K562 (cell line): ENCODE results near the gene RGS9. TPM values are rescaled to one million over a fixed set of nuclear protein-coding genes. Genes with fewer than 3 reads are reported as not detected.

ENCODE experiments used
- ATAC-seq: fragments of 200-7000 bp; cut with Tn5 transposase; 3 replicates; pipeline ENCODE4 v1.9.1; 2020; ENCODE audit warnings: moderate library complexity
- BruUV-seq: library from RNA; stranded (reverse); fragments of 400-500 nt; replicated peaks from 2 replicates; lab custom pipeline; 2021; lab: Mats Ljungman, UMichigan
- CTCF ChIA-PET: fragments of 300-600 bp; formaldehyde crosslinking; extraction: SDS; loops from one replicate; lab custom pipeline; 2021; ENCODE audit warnings: low intra/inter-chr PET ratio; lab: Yijun Ruan, JAX
- POLR2A ChIA-PET: fragments of 300-600, 350-650 bp; sonication (Branson Sonifier 250); formaldehyde crosslinking; extraction: SDS; loops from one replicate; lab custom pipeline; 2021; ENCODE audit warnings: antibody characterized with exemption, inconsistent platforms; lab: Yijun Ruan, JAX
- DNase-seq, 4 experiments: peaks; one replicate each; pipeline versions ENCODE4 v3.0.0 to v3.0.0-alpha.2; 2011 to 2018; ENCODE audit warnings: low spot score in 3 of 4, mixed read lengths in 3 of 4; ENCODE audit errors: extremely low read depth in 1 of 4
- FAIRE-seq: peaks from 2 replicates; lab custom pipeline; 2011; peaks lifted over from hg19 to GRCh38; lab: Jason Lieb, UNC
- H2AFZ ChIP-seq: 2 replicates; pipeline ENCODE4 v1.6.0; 2011; ENCODE audit warnings: low read depth, low read length, control low read depth, inconsistent platforms
- H3K27ac ChIP-seq: fragments of 200-600 bp; 3 replicates; pipeline ENCODE4 v1.8.0; 2011; ENCODE audit warnings: low read depth, mild to moderate bottlenecking, control low read depth, inconsistent platforms, low read length, moderate library complexity, mixed read lengths; ENCODE audit errors: extremely low read depth
- H3K27me3 ChIP-seq, 2 experiments: fragments of 300-600 bp in 1 of 2; 2 replicates in 1 of 2; 3 replicates in 1 of 2; pipeline versions ENCODE4 v1.6.0 to v1.8.0; 2011; ENCODE audit warnings: inconsistent platforms in 2 of 2, low read length in 2 of 2, mild to moderate bottlenecking in 1 of 2, mixed read lengths in 1 of 2, moderate library complexity in 1 of 2; ENCODE audit not compliant: control insufficient read depth in 2 of 2, insufficient read depth in 2 of 2
- H3K36me3 ChIP-seq: fragments of 300-600 bp; 3 replicates; pipeline ENCODE4 v1.8.0; 2011; ENCODE audit warnings: mild to moderate bottlenecking, low read length, inconsistent platforms; ENCODE audit not compliant: control insufficient read depth, insufficient read depth
- H3K4me1 ChIP-seq, 2 experiments: fragments of 200-600 bp in 1 of 2; replicated peaks in 1 of 2; 2 replicates in 1 of 2; 3 replicates in 1 of 2; pipeline versions ENCODE4 v1.5.1 to v1.8.0; 2011; ENCODE audit warnings: inconsistent platforms in 2 of 2, low read length in 2 of 2, mild to moderate bottlenecking in 1 of 2, mixed read lengths in 1 of 2, moderate library complexity in 1 of 2; ENCODE audit not compliant: control insufficient read depth in 2 of 2, insufficient read depth in 2 of 2
- H3K4me2 ChIP-seq: 2 replicates; pipeline ENCODE4 v1.6.1; 2011; ENCODE audit warnings: low read length, control low read depth, inconsistent platforms, mixed read lengths; ENCODE audit not compliant: insufficient read depth
- H3K4me3 ChIP-seq: fragments of 200-600 bp; sonication (generic), shearing (Covaris generic); 2 replicates; pipeline ENCODE4 v1.5.1; 2016; ENCODE audit warnings: control low read depth, inconsistent platforms
- H3K79me2 ChIP-seq: fragments of 200-600 bp; 3 replicates; pipeline ENCODE4 v1.8.0; 2011; ENCODE audit warnings: low read length, inconsistent platforms; ENCODE audit not compliant: control insufficient read depth, insufficient read depth
- H3K9ac ChIP-seq, 2 experiments: 2 replicates each; pipeline versions ENCODE4 v1.6.0 to v1.6.1; 2011; ENCODE audit warnings: low read depth in 2 of 2, low read length in 2 of 2, control low read depth in 1 of 2, inconsistent platforms in 1 of 2, mild to moderate bottlenecking in 1 of 2, mixed read lengths in 1 of 2; ENCODE audit not compliant: insufficient read depth in 1 of 2
- H3K9me1 ChIP-seq: one replicate; pipeline ENCODE4 v1.6.0; 2011; ENCODE audit warnings: inconsistent platforms, mild to moderate bottlenecking, low read length, moderate library complexity; ENCODE audit not compliant: control insufficient read depth, insufficient read depth
- H3K9me3 ChIP-seq: replicated peaks from 2 replicates; pipeline ENCODE4 v1.5.1; 2011; ENCODE audit warnings: low read depth, low read length, inconsistent platforms; ENCODE audit not compliant: control insufficient read depth, insufficient read depth
- H4K20me1 ChIP-seq: replicated peaks from 2 replicates; pipeline ENCODE4 v1.6.1; 2011; ENCODE audit warnings: low read length, inconsistent platforms, mixed read lengths; ENCODE audit not compliant: control insufficient read depth, insufficient read depth
- PKNOX1 ChIP-seq: fragments of 450-650 bp; IDR thresholded peaks from 2 replicates; pipeline ENCODE4 v1.6.1; 2016
- PREB ChIP-seq: sonication (generic); formaldehyde crosslinking; IDR thresholded peaks from 2 replicates; pipeline ENCODE4 v1.8.1; 2023; ENCODE audit warnings: mild to moderate bottlenecking, missing genetic modification reagents
- RUNX1 ChIP-seq: sonication (generic); IDR thresholded peaks from 2 replicates; pipeline ENCODE4 v1.6.1; 2016; ENCODE audit warnings: antibody characterized with exemption, low read depth
- SRSF3 ChIP-seq: fragments of 200-400 bp; formaldehyde crosslinking; IDR thresholded peaks from 2 replicates; pipeline ENCODE4 v1.6.1; 2016; ENCODE audit warnings: mild to moderate bottlenecking, low read length, moderate library complexity; ENCODE audit not compliant: insufficient read depth
- ZNF518B ChIP-seq: fragments of 250-450 bp; sonication (Bioruptor Pico); IDR thresholded peaks from 2 replicates; pipeline ENCODE4 v1.5.0; 2021; ENCODE audit warnings: mild to moderate bottlenecking, moderate library complexity
- WGBS: fragments of 100-300 bp; shearing (Covaris generic); methylation state at CpG from one replicate; pipeline ENCODE4 v1.1.6; 2016; ENCODE audit warnings: low coverage, mixed read lengths; ENCODE audit not compliant: insufficient coverage; ENCODE audit errors: missing lambda C conversion rate; 5-methylcytosine and 5-hydroxymethylcytosine counted together
- in situ Hi-C: fragments of 300-500 bp; cut with MboI; formaldehyde crosslinking; loops from 4 replicates; pipeline ENCODE4 v1.15.0; 2018; ENCODE audit warnings: inconsistent platforms, mixed read lengths
- intact Hi-C: fragments of 100-400 bp; cut with micrococcal nuclease; formaldehyde crosslinking; loops from 2 replicates; pipeline ENCODE4 v1.14.2; 2022
- polyA plus RNA-seq, 8 experiments: library from polyadenylated mRNA; depleted of rRNA in 4 of 8; stranded (reverse) in 5 of 8; unstranded in 3 of 8; fragments of >200 nt; fragmentation: Nextera tagmentation in 2 of 8; fragmentation: Illumina TruSeq in 1 of 8; extraction: Ambion mirVana in 2 of 8; extraction: Trizol in 1 of 8; gene quantifications; 2 replicates each; pipeline versions ENCODE4 v1.2.1 to v1.2.3, GENCODE V29; 2011 to 2014; ENCODE audit warnings: inconsistent platforms in 1 of 8, missing spikeins in 1 of 8
- total RNA-seq, 7 experiments: library from RNA; depleted of rRNA in 6 of 7; stranded (reverse); fragments of >200 nt in 6 of 7; fragmentation: Illumina TruSeq in 2 of 7; extraction: Trizol in 2 of 7; gene quantifications; 2 replicates each; pipeline versions ENCODE4 v1.2.1 to v1.2.3, GENCODE V29; 2011 to 2021; ENCODE audit warnings: low replicate concordance in 1 of 7

Gene RGS9
- total and polyA plus RNA-seq, 9 of the 15 experiments (the other 6 are each of a cell fraction or from before 2014, with no cell fraction given) = 0.18 to 1.4 (median 0.55) TPM

- TF ChIP-seq PREB = no peak
- TF ChIP-seq ZNF518B (CRISPR knock-in tag) = no peak
- no peak for TF ChIP-seq RUNX1
- TF ChIP-seq, all 486 proteins: peak for 0
These were observed 10.8 kb downstream of the RGS9 start (continued) for GRCh38 chr17:65147955-65148354.

- no peak for FAIRE-seq
- Histone ChIP-seq H3K9me1 (no peaks in the 10 kb centered on the region), H3K27ac (no peak overlapping the region)
These were observed 17.8 kb downstream of the RGS9 start for GRCh38 chr17:65154770-65155589.

More at GRCh38 chr17:65154770-65155589, 17.8 kb downstream of the RGS9 start:
- no peaks in the 10 kb centered on the region for H3K79me2 ChIP-seq
- H2AFZ ChIP-seq = no peak overlapping the region
- DNase-seq (no peak), ATAC-seq (no peak)
- 43% methylated on average over 4 of the region's 4 CpGs for WGBS
- H3K9me3 ChIP-seq = no peaks in the 10 kb centered on the region
- H3K36me3 ChIP-seq = no peaks in the 10 kb centered on the region
- no peak overlapping the region for H3K4me3 ChIP-seq
- peak; percentile 38; the same call in 1 of the 2 replicates for TF ChIP-seq PKNOX1
- TF ChIP-seq SRSF3 = no peak
- no peak overlapping the region for H3K9ac ChIP-seq
- peaks cover 9 to 35% of the 10 kb centered on the region in 2 experiments; a peak in 4 of 5 replicates for H3K27me3 ChIP-seq
- in situ Hi-C loops (no loop called here), intact Hi-C loops (no loop called here)
- H4K20me1 ChIP-seq = no peaks in the 10 kb centered on the region; the same call in 1 of the 2 replicates
- H3K4me1 ChIP-seq = no peaks in the 10 kb centered on the region; a peak in 2 of 5 replicates
- no TSS peak for BruUV-seq
- ChIA-PET POLR2A (interaction anchor here (1.7 kb wide), 1 partner anchor 12 kb away, joined by 4 read pairs; no protein-coding TSS in a partner anchor), CTCF (no interaction called here)
- no peak overlapping the region for H3K4me2 ChIP-seq
